Suprapubic skin (tissue), 4 donors: Measurements from ENCODE around the gene GMPPB.
"Not testable (repeated sequence)": the region's sequence is repeated elsewhere in the genome, so short reads cannot be mapped to it uniquely, and the experiment has no call there.

Experiments used
- EP300 ChIP-seq: sonication (generic); formaldehyde crosslinking; IDR thresholded peaks from one replicate; pipeline ENCODE4 v1.6.1; 2017; ENCODE audit warnings: antibody characterized with exemption
- POLR2A ChIP-seq, 2 donors: fragments of 450-650 bp; IDR thresholded peaks; one replicate each; pipeline ENCODE4 v1.6.1; 2017; ENCODE audit warnings: antibody characterized with exemption in 2 of 2, mild to moderate bottlenecking in 2 of 2, moderate library complexity in 2 of 2
- POLR2AphosphoS5 ChIP-seq, 3 donors: sonication (generic); formaldehyde crosslinking; IDR thresholded peaks; one replicate each; pipeline ENCODE4 v1.6.1; 2017; ENCODE audit warnings: antibody characterized with exemption in 3 of 3
- TF ChIP-seq, protein P1 (sequence below), 2 donors: fragments of 200-600 bp in 1 of 2; fragments of 450-650 bp in 1 of 2; sonication (generic) in 1 of 2; IDR thresholded peaks; one replicate each; pipeline ENCODE4 v1.5.1; 2016 to 2019; ENCODE audit warnings: antibody characterized with exemption in 2 of 2, mild to moderate bottlenecking in 1 of 2, moderate library complexity in 1 of 2

DNA sequence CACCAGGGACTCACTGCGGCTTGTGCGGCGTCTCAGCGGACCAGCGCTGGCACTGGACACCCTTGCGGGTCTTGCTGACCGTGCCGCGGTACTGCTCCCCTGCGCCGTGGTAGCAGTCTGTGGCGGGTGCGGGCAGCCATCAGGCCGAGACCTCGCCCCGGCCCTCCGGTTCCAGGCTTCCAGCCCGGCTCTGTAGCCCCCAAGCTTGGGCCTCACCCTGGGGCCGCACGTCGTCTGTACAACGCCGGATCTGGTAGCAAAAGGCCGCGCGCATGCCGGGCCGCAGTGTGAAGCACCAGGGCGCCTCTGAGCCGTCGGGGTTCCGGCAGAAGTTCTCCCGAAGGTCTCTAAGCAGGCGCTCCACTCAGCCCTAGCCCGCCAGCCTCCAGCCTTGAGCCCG is 37.9 kb downstream of the GMPPB start:
- TF ChIP-seq, protein P1, sequence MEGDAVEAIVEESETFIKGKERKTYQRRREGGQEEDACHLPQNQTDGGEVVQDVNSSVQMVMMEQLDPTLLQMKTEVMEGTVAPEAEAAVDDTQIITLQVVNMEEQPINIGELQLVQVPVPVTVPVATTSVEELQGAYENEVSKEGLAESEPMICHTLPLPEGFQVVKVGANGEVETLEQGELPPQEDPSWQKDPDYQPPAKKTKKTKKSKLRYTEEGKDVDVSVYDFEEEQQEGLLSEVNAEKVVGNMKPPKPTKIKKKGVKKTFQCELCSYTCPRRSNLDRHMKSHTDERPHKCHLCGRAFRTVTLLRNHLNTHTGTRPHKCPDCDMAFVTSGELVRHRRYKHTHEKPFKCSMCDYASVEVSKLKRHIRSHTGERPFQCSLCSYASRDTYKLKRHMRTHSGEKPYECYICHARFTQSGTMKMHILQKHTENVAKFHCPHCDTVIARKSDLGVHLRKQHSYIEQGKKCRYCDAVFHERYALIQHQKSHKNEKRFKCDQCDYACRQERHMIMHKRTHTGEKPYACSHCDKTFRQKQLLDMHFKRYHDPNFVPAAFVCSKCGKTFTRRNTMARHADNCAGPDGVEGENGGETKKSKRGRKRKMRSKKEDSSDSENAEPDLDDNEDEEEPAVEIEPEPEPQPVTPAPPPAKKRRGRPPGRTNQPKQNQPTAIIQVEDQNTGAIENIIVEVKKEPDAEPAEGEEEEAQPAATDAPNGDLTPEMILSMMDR (IDR thresholded peaks at IDR 0.05) = not testable (repeated sequence)
- not testable (repeated sequence) for TF ChIP-seq POLR2A (IDR thresholded peaks at IDR 0.05); POLR2AphosphoS5 (IDR thresholded peaks at IDR 0.05); EP300
